Measurements from ENCODE around the gene SHROOM1.

DNA sequence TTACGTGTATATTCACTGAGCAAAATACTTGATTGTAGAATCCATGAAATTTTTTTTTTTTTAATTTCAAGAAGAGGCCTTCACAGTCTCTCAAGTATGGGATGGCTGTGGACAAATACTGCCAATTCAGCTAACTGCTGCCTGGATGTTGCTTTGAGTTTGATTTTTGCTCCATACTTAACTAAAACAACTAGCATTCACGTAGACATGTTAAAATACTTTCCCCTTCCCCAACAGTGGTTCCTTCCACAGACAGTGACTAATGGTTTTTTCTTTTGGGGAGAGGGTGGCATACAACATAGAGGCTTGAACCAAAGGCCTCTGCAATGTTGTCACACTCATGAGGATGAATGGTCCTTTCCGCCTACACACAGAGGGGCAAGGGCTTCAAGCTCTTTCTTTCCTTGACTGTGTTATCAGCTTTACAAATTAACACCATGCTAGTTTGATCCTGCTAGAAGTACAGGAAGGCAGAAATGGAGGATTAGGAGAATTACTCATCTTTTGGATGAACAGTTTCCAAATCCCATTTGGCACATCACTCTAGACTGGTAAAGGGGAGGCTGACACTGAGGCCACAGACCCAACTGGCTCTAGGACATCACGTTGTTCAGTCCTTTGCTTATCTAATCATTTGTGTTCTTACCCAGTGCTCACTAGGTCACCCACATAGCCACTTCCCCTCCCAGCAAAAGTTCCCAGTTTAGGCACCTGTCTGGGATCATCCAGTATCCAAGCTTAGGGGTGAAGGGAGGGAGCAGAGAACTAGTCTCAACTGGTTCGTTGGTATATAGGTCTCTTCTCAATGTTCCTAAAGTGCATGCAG is 41.2 kb upstream of the SHROOM1 start:
- TF ChIP-seq, protein P1, sequence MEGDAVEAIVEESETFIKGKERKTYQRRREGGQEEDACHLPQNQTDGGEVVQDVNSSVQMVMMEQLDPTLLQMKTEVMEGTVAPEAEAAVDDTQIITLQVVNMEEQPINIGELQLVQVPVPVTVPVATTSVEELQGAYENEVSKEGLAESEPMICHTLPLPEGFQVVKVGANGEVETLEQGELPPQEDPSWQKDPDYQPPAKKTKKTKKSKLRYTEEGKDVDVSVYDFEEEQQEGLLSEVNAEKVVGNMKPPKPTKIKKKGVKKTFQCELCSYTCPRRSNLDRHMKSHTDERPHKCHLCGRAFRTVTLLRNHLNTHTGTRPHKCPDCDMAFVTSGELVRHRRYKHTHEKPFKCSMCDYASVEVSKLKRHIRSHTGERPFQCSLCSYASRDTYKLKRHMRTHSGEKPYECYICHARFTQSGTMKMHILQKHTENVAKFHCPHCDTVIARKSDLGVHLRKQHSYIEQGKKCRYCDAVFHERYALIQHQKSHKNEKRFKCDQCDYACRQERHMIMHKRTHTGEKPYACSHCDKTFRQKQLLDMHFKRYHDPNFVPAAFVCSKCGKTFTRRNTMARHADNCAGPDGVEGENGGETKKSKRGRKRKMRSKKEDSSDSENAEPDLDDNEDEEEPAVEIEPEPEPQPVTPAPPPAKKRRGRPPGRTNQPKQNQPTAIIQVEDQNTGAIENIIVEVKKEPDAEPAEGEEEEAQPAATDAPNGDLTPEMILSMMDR (IDR thresholded peaks at IDR 0.05): no peak
- no peak for TF ChIP-seq POLR2AphosphoS5 (IDR thresholded peaks at IDR 0.05)
- no peak for TF ChIP-seq POLR2A (IDR thresholded peaks at IDR 0.05; ENCODE audit: low read depth)
- TF ChIP-seq EP300 (IDR thresholded peaks at IDR 0.05): no peak

Measured in esophagus muscularis mucosa (tissue), 4 donors.